Skin of body (tissue), 3 donors: ENCODE data around the gene FIS1. TPM values are rescaled to one million over a fixed set of nuclear protein-coding genes. Genes with fewer than 3 reads are reported as not detected.
"Not testable (repeated sequence)": the region's sequence is repeated elsewhere in the genome, so short reads cannot be mapped to it uniquely, and the experiment has no call there.

Experiments
- DNase-seq: peaks from one replicate; lab custom pipeline; 2025; lab: John Stamatoyannopoulos, UW
- small RNA-seq: library from RNA; depleted of rRNA; stranded (forward); fragments of <200 nt; gene quantifications from one replicate; pipeline ENCODE3, GENCODE V24; 2014; ENCODE audit warnings: low replicate concordance
- total RNA-seq: library from RNA; depleted of rRNA; stranded (reverse); fragments of >200 nt; gene quantifications from one replicate; pipeline ENCODE4 v1.2.3, GENCODE V29; 2014

Gene FIS1
- total RNA-seq, 1 donor from 2014 or later = 92.0 TPM

DNA sequence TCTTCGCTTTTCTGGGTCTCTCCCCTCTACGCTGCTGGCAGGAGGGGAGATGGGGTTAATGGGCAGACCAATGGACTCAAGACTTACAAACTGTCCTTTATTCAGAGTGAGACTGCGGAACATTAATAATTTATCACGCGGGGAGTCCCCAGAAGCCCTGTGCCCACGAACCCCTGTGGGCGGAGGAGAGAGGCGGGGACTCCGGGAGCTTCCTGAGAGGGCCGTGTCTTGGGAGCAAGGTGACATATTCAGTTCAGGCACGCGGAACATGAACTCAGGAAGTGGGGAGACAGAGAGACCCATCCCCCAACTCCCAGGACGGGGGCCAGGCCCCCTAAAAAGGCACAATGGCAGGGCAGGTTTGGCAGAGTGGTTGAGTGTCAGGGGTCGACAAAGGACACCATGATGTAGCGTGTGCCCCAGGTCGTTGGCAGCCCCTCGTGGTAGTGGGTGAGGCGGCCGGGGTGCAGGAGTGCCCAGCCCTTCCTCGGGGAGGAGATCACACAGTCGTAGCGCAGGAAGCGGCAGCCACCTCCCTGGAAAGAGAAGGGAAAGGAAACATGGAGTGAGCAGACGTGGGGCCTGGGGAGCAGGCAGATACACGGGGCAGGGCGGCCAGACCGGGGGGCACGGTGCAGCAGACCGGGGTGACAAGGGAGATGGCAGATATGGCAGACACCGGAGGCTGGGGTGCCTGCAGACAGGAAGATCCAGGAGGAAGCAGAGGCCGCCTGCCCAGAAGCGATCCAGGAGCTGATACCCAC lies 38.8 kb downstream of the FIS1 start:
- no peak for DNase-seq

DNA sequence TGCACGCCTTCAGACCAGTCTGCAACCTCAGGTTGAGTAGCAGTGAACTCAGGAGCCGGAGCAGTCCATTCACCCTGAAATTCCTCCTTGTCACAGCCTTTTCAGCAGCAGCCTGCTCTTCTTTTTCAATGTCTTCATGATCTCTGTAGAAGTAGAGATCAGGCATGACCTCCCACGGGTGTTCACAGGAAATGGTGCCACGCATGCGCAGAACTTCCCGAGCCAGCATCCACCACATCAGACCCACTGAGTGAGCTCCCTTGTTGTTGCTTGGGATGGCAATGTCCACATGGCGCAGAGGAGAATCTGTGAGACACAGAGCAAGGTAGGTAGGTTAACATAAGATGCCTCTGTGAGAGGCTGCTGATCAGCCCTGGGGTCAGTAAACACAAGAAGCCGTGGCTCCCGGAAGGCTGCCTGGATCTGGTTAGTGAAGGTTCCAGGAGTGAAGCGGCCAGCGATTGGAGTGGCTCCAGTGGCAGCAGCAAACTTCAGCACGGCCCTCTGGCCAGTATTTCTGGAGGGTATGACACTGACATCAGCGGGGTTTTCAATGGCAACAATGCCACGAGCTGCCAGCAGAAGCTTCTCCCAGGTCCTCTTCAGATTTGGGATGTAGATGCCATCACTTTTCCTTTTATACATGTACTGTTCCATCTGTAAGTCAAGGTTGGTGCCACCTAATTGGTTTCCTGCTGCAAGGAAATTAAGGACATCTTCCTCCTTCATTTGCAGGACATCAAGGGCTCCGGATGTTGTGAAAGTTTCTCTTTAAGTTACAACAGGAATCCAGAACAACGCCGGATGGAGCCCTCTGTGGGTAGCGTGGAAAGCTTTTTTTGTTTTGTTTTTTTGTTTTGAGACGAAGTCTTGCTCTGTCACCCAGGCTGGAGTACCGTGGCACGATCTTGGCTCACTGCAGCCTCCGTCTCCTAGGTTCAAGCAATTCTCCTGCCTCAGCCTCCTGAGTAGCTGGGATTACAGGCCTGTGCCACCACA lies 40.8 kb downstream of the FIS1 start:
- not testable (repeated sequence) for DNase-seq

DNA sequence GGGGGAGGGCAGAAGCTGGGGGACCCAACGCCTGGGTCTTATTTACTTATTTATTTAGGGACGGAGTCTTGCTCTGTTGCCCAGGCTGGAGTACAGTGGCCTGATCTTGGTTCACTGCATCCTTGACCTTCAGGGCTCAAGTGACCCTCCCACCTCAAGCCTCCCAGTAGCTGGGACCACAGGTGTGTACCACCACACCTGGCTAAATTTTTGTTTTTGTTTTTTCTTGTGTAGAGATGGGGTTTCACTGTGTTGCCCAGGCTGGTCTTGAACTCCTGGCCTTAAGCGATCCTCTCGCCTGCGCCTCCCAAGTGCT lies 42.3 kb downstream of the FIS1 start:
- no peak for DNase-seq

DNA sequence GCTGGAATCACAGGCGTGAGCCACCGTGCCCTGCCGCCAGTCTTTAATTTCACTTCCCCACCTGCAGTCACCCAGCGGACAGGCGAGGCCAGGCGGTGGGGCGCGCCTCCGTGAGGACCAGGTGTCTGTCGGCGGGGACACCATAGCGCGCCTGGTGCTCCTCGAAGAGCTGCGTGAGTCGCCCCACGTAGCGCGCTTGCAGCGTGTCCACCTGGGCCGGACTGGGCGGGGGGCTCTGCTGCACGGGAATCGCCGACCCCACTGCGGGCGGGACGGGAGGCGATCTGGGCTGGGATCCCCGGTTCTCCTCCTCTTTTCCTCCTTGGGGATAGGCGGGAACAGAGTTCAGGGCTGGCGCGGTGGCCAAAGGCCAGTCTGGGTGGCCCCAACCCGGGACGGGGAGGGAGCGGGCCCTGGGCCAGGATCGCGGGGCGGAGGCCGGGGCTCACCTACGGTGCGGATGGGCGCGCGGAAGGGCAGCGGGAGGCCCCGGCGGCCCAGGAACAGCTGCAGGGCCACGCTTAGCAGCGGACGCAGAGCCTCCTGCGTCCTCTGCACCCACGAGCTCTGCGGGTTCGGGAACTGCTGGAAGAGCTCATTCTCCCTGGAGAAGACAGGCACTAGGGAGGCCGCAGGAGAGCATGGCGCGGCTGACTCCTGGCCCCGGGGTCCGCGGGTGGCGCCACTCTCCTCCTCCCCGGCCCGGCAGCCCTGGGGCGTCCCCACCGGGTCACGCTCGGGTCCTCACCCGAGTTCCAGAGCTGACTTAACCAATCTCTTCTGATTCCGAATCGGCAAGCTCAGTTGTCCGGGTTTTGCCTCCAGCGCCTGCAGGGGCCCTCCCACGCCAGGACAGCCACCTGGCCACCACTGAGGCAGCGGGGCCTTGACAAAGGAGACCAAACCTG lies 42.9 kb downstream of the FIS1 start:
- no peak for DNase-seq

DNA sequence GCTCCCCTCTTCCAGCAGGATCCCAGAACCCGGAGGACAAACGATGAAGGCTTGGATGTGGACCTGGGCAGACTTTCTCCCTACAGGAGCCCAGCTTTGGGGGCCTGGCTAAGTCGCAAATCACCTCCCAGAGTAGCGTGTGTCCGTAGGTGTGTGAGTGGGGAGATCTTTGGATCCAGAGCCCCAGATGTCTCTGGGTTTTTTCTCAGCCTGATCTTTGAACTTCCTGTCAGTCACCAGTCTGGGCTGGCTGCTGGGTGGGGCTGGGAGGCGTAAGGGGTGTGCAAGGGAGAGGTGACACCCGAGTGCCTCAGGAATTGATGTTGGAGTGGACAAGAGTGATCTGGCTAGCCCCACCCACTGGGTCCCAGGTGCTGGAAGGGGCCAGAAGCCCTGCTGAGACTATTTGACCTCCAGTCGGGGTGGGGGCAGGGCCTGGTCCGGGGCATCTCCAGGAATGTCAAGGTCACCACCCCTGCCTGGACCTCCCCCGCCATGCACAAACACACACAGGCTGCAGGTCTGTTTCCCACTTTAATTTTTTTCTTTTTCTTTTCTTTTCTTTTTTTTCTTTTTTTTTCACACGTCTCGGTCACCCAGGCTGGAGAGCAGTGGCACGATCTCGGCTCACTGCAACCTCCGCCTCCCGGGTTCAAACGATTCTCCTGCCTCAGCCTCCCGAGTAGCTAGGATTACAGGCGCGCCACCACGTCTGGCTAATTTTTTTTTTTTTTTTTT lies 43.9 kb downstream of the FIS1 start, which contains the start of gene MOGAT3:
Gene MOGAT3 (minus strand): TSS at position 175 of the 738 bp plus-strand sequence. CDS start 182 bp downstream, outside the sequence.
- DNase-seq = no peak

DNA sequence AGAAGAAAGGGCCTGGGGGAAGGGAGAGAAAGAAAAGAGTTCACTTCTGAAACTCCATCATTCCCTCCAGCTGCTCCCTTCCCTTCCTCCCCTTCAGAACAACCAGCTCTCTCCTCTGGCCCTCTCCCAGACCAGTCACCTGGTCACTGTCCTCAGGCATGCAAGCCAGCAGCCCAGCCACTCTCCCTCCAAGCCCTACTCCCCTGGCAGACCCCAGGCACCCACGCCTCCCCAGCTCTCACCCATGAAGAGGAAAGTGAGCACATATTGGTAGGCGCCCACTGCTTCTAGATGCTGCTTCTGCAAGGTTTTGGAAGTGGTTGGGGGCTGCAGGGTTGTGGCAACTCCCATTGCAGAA lies 44.4 kb downstream of the FIS1 start:
- DNase-seq = no peak

DNA sequence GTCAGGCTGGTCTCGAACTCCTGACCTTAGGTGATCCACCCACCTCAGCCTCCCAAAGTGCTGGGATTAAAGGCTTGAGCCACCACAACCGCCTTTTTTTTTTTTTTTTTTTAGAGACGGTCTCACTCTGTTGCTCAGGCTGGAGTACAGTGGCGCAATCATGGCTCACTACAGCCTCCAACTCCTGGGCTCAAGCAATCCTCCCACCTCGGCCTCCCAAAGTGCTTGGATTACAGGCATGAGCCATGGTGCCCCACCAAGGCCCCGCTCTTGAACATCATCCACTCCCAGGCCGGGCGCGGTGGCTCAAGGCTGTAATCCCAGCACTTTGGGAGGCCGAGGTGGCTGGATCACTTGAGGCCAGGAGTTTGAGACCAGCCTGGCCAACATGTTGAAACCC lies 45.4 kb downstream of the FIS1 start:
- not testable (repeated sequence) for DNase-seq

DNA sequence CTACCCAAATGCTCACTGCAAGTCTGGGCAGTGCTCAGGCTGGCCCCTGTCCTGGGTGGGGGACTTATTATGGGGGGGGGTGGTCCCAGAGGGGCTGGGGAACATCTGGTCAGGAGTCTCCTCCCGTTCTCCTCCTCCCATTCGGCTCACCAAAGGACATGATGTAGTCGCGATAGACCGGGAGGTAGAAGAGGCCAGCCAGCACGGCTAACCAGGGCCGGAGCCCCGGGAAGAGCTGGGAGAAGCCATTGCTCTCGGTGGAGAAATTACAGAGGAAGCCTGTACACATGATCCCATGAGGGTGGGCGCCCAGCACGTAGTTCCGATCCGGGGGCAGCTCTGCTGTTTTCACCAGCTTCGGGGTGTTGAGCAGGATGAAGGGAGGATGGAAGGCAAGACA lies 46.4 kb downstream of the FIS1 start:
- DNase-seq = no peak

DNA sequence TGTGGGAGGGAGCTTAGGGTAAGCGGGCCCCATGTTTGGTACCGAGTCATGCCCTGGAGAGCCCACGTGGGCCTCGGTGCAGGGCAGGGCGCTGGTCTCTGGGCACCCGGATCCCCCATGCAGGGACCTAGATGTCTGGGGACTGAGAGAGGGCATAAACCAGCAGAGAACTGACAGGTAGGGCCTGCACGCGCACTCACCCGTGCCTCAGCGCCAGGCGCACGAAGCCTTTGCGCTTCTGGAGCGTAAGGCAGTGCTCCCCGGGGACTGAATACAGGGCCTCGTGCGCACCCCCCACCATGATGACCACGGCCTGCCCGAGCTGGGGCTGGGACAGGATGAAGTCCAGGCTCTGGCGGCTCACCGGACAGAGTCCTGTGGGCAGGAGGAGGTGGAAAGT lies 46.9 kb downstream of the FIS1 start:
- no peak for DNase-seq

DNA sequence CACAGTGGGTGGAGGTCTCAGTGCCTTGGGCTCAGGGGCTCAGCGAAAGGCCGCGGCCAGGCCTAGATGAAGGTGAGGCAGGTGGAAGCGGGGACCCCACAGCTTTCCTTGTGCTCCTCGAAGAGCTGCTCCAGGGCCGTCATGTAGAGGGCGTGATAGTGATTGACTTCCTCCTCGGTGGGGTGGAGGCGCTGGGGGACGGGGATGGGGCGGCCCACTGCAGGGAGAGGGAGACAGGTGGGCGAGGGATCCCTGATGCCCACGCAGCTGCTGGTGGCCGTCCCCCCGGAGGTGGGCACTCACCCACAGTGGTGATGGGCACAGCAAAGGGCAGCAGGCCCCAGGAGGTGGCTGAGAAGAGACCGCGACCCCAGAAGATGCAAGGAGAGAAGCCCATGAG lies 49.0 kb downstream of the FIS1 start:
- DNase-seq = no peak

Small RNA genes lying within 50 kb of the gene (small RNA-seq; reads per million reads assigned to genes)
- not detected for gene RNU6-1104P

Other genes with a start within 250 kb of the FIS1 start
- gene MUC17, start 225.0 kb downstream of the FIS1 start, total RNA-seq = not detected
- 10.1 TPM for gene TRIM56, start 159.6 kb downstream of the FIS1 start, total RNA-seq
- 18.1 TPM for gene SERPINE1, start 118.0 kb downstream of the FIS1 start, total RNA-seq
- 51.2 TPM for gene AP1S1, start 90.6 kb downstream of the FIS1 start, total RNA-seq
- 0.10 TPM for gene VGF, start 79.5 kb downstream of the FIS1 start, total RNA-seq
- not detected for gene NAT16, start 64.8 kb downstream of the FIS1 start, total RNA-seq
- not detected for gene MOGAT3, start 44.0 kb downstream of the FIS1 start, total RNA-seq
- gene PLOD3, start 27.5 kb downstream of the FIS1 start, total RNA-seq = 31.2 TPM
- gene ZNHIT1, start 26.9 kb downstream of the FIS1 start, total RNA-seq = 52.8 TPM
- gene CLDN15, start 7.3 kb downstream of the FIS1 start, total RNA-seq = 3.6 TPM
- 15.6 TPM for gene IFT22, start 76.7 kb upstream of the FIS1 start, total RNA-seq
- 3.5 TPM for gene COL26A1, start 117.8 kb upstream of the FIS1 start, total RNA-seq